GM18867 (cell line): Measurements from ENCODE around the gene ARHGAP26.

Experiments
- ATAC-seq: cut with Tn5 transposase; IDR thresholded peaks from one replicate; pipeline ENCODE4 v1.9.1; 2021; ENCODE audit warnings: mild to moderate bottlenecking, moderate library complexity; ENCODE audit not compliant: unreplicated experiment

The ARHGAP26 gene

DNA sequence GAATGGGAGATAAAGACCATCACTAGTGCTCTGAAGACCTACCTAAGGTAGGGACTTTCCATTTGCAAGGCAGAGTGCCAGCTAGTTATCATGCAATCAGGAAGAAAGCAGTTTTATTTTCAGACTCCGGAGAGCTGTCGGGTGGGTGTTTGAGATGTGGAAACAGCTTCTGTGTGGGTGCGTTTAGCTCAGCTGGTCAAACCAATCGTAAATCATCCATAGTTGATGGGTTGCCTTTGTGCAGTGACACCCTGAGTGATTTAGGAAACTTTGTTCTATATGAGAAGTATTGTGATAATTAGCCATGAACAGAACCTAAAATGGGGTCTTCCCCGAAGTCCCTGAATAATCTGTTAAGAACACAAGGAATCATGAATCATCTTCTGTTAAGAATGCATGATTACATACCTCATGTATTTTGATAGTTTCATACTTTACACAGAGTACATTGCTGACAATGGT, 284.3 kb downstream of the ARHGAP26 start:
- peak; percentile 57 for ATAC-seq

DNA sequence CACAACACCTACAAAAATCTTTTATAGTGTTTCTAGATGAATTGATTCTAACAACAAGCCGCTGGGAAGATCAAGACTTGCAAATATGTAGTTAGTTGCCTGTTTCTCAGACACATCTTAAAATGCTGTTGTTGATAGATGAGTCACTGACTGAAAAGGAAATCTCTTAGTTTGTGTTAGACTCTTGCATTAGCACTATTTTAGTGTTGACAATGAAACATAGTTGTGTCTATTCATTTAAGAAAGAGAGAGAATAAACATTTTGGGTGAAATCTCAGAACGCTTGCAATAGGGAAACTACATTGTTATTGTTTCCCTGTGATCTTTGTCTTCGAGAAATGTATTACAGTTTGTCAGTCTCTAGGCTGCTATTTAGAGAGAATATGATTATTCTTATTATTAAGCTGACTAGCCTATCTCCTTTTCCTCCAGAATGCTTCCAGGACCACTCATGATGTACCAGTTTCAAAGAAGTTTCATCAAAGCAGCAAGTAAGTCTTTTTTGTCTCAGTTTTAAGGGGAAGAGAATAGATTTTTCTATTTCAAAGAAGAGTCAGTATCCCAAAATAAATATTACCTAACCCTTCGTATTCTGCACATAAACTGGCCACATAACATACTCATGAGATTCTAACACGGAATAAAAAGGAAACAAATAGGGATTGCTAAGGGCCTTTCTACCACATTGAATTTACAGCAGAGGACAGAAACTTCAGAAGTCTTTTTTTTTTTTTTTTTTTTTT, 285.6 kb downstream of the ARHGAP26 start:
- ATAC-seq: no peak

DNA sequence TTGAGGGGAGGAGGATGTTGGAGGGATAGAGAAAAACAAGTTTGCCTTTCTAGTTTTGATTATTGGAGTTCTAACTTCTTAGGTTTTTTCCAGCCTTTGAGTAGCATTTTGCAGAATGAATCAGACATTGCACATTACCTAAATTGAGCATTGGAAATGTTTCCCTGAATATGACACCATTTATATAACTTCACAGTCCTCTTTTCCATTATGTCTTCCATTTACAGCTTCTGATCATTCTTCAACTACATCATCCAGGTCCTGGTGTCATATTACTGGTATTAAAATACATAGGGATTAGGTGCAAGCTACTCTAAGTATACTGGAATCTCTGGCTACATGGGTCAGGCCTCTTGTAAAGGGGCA, 286.1 kb downstream of the ARHGAP26 start:
- no peak for ATAC-seq

DNA sequence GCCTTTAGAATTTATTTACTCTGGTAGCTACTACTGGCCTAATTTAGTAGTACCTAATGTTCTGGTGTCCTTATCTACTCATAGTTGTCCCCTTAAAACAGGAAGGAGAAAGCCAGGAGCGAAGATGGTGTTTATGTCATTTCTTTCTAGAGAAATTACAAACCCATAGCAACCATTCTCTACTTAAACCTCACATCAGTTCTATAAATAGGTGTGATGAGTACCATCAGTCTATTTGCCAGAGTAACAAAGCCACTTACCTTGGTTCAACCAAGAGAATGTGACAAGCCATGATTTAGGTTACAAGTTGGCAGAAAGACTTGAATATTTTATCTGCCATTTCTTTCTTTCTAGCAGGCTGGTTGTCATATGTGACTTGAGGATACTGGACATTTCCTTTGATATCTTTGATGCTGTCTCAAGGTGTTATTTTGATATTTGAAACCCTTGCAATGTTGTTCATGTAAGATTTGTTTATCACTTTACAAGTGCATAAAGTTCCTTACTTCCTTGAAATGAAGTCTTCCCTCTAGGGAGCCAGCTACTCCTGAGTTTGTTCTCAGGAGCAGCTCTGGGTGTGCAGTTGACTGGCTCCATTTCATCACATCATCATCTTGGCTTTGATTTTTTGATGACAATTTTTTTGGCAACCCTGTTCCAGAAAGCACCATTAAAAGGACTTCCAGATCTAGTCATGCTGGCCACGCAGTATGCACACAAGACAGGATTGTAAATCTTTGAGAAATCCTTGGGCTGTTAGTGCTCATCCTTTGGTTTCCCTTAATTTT, 286.8 kb downstream of the ARHGAP26 start:
- ATAC-seq: peak; percentile 35

DNA sequence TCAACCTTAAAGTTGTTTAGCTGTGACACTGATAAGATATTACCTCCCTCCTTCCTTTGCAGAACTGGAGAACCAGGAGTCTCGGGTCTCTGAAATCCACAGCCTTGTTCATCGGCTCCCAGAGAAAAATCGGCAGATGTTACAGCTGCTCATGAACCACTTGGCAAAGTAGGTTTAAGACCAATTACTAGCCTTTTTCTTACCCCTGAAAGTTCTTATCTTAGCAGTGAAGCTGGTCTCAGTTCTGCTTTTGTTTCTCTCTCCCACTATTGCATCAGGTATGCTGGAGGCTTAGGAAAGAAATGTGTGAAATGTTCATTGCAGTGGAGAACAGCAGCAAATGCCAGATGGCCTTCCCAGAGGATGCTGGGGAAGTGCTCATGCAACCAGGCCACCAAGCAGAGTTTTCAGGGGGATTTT, 287.4 kb downstream of the ARHGAP26 start:
- ATAC-seq: peak; percentile 54

DNA sequence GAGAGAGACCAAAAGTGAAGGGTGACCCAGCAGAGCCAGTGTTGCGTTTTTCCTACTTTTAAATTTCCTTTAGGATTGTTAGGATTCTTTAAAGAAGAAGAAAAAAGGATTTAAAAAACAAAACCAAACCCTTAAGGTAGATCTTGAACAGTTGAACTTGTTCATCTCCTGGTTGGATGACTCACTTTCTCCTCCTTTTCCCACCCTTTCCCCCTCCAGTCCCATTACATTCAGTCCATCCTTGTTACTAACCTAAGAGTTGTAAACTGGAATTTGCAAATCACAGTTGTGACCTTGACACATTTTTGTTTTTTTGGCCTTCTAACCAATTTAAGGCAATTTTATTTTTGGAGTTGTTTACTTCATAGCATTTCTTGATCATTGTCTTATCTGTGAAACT, 289.2 kb downstream of the ARHGAP26 start:
- no peak for ATAC-seq

DNA sequence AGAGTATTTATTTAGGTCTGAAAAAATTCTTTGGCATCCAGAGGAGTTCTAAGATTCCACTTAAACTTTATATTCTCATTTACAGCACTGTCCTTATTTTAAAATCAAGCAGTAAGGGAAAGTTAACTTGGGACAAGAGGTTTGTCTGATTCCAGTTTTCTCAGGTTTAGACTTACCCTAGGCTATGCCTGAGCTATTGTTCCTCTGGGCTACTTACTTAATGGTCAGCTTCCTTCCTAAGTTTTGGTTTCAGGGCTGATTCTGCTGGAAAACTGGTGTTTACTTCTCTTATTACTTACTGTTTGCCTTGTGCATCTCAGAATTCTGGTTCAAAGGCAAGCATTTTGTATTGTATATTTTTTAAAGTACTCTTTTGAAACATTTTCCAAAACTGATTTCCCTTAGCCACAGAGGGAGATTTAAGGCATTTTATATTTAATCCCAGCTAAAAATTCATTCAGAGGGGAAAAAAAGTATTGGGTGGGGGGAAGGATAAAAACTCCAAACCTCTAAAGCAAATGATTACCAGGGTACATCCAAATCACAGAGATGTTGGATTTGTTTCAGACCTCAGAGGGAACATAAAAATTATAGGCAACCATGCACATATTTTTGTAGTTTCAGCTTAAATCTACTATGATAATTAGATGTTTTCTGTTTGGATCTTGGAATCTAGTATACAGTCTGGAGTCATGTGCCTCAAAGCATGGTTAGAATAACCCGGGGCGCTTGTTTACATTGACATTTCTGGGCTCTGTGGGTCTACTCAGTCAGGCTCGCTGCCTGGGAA, 290.0 kb downstream of the ARHGAP26 start:
- no peak for ATAC-seq

DNA sequence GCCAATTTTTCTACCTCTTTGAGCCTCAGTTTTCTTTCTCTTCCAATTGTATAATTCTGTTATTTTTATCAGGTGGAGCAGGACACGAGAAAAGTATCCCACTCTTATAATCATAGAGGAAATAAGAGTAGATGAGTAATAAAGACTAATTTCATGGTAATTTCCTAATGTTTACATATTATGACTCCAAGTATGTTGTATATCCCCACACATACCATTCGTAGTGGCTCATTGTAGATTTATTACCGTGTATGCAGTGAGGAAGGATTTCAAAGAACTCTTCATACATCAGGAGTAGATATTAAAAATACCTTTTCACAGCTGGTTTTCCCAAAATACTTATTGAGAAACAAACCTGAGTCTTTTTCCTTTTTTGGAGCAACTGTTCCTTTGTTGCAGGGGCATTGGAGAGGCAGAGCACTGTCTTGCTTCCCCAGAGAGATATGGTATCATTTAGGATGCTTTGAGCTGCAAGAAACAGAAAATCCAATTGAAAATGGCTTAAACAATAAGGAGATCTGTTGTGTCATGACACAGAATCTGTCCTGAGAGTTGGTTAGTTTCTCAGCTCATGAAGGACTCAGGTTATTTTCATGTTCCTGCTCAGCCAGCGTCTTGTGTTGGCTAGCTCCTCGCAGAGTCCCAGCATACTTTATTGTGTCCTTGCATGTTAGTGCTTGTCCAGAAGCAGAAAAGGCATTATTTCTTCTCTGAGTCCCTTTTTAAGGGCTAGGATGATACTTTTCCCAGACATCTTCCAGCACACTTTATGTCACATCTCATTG, 291.2 kb downstream of the ARHGAP26 start:
- no peak for ATAC-seq

DNA sequence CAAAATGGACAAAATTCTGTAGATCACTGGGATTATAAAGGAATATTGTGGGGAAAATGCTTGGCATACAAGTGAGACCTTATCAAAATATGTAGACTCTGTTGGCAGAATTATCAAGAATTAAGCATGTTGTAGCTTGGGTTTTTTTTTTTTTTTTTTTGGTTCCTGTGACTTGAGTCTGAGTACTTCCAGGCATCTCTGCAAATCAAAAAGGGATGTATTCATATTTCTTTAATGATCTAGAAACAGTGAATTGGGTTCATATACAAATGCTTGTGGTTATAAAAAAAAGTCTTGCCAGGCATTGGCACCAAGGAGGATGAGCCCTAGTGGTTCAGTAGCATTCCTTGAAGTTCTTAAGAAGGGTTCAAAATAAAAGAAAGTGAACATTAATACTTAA, 292.2 kb downstream of the ARHGAP26 start:
- no peak for ATAC-seq

DNA sequence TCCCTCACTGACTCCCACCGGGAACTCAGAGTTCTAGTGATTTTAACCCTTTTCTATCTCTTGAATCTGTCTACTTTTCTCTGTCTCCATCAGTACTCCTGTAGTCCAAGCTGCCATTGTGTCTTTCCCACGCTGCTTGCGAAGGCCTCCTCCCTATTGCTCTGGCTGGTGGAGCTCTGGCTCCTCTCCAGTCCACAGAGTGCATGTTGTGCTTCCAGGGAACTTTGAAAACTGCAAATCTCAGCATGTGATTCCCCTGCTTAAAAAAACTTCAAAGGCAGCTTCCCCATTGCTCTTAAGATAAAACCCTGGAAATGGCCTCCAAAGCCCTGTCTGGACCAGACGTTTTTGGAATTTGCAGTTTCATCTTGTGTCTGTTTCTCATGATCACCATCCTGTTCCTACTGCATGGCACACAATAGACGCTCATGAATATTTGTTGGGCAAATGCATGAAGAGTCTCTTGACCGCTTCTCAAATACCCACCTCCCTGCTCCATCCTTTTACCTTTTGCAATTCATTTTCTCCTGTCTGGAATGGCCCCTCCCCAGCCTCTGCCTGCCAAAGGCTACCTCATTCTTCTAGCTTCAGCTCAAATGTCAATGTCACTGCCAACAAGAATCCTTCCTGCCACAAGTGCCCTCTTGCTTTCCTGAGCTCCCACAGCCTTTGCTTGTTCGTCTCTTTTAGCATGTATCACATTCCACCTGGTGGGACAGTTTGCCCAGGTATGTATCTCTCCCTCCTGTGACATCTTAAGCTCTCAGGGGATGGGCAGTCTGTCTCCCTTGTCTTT, 293.2 kb downstream of the ARHGAP26 start:
- ATAC-seq: no peak

DNA sequence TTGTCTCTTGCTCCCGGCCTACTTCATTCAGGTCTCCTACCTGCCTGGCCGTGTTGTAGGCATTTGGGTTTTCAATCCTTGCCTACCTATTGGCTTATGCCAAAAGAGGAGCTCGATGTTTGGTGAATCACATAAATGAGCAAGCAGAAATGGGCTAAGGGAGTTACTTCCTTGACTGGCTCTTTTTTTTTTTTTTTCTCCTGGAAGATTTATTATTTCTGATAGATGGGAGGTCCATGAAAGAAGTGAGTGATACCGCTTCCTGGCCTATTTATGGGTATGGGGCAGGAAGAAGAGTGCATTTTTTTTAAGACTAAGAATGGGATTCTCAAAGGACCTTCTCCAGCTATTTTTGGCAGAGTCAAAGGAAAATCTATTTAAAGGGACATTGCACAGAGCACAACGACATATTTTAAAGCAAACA, 294.1 kb downstream of the ARHGAP26 start:
- no peak for ATAC-seq

DNA sequence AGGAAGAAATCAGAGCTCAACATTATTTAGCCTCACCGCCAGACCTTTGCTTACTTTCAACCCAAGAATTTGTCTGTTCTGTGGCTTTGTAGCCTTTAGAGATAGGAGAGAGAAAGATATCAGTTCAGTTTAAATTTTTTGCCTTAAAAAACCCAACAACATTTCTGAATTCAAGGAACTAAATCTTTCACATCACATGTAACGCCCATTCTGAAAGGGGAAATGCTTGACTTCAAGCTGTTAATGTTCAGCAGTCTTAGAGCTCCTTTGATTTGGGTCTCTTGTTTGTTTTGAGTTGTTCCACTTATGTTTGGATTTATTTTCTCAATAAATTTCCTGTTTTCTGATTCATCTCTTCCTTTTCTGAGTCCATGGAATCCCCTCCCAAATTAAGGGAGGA, 294.5 kb downstream of the ARHGAP26 start:
- ATAC-seq: no peak

DNA sequence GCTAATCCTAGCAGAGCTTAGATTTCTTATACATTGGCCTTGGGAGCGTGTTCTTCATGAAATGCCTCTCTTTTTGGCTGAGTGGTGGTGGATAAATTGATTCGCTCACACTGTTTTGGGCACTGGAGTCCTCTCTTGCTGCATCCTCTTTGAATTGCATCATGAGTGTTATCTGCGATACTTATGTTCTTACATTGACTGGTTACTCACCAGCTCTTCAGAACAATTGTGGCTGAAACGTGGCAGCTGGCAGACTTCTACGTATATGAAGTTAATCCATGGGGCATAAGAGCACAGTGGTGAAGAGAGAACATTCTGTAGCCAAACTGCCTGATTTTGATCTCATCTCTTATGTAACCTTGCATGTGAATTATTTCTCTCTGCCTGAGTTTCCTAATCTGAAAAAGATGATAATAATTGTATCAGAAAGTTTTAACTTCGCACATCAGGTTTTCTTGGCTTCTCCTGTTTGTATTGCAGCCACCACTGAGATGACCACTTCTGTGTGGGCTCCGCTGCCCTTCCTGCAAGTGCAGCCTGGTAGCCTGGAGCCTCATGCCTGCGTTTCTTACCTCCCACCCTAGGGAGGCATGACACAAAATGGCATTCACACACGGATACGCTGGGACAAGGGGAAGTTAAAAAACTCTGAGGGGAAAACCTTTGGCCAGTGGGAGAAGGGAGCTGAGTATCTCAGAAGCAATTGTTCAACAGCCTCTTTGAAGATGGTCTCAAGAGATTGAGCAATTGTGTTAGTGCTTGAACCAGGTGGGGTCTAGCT, 295.2 kb downstream of the ARHGAP26 start:
- ATAC-seq: no peak

DNA sequence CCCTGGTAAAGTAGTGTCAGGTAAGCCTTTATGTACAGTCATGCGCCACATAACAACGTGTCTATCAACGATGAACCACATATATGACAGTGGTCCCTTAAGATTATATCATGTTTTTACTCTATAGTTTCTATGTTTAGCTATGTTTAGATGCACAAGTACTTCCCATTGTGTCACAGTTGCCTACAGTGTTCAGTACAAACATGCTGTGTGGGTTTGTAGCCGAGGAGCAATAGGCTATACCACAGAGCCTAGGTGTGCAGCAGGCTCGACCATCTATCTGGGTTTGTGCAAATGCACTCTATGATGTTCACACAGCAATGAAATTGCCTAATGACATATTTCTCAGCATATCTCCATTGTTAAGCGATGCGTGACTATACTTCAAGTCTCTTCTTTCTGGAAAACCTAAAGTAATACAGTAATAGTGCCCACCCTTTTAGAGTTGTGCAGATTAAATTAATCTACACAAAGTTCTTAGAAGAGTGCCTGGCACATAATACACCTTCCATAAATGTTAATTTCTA, 295.9 kb downstream of the ARHGAP26 start:
- ATAC-seq: peak; percentile 8

DNA sequence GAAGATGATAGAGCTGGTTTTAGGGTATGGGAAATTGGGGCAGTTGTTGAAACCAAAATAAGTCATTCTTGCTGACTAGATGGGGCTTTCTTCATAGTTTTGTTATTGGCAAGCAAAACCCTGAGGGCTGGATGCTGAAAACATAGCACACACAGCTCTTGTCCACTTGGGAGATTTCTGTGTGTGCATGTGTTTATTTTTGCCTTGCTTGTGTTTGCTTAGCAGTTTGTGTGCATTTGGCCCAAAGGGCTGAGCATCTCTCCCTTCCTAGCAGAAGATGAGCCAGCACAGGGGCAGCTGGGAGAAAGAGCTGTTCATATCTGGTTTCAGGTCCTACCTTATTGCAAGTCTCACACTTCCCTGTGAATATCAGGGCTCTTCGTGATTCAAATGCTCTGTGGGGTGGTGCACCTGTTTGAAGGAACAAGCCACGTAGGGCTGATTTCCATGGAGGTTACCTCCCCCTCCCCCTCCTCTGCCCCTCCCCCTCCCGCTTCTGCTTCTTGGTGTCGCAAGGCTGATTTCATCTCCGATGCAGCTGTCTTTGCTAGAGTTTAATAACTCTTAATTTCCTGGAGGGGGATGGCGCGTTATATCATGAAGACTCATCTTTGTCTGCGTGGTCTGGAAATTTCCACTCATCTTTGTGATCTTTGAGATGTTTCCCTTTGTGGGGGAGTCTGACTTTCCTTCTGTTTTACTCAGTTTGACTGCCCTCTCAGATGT, 296.5 kb downstream of the ARHGAP26 start:
- peak; percentile 63 for ATAC-seq

DNA sequence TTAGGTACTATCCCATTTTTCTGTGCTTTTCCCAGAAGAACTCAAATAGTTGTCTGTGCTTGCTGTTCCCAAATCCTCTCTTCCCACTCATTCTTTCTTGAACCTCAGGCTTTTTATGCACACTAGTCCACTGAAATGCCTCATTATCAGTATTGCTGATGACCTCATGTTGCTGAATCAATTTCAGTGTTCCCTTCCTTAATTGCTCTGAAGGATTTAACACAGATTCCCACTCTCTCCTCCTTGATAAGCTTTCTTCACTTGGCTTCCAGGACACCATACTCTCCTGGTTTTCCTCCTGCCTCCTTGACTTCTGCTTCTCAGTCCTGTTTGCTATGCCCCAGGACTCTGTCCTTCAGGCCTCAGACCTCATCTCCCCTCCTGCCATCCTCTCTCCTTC, 298.5 kb downstream of the ARHGAP26 start:
- ATAC-seq: no peak

DNA sequence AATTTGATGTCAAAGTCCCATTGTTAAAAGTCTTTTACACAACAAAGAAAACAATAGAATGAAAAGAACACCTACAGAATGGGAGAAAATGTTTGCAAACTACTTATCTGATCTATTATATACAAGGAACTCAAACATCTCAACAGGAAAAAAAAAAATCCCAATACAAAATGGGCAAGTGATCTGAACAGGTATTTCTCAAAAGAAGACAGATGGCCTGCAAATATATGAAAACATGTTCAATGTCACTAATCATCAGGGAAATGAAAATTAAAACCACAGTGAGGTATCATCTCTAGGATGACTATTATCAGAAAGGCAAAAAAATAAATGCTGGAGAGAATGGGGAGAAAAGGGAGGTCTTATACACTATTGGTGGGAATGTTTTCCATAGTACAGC, 301.8 kb downstream of the ARHGAP26 start:
- no peak for ATAC-seq

DNA sequence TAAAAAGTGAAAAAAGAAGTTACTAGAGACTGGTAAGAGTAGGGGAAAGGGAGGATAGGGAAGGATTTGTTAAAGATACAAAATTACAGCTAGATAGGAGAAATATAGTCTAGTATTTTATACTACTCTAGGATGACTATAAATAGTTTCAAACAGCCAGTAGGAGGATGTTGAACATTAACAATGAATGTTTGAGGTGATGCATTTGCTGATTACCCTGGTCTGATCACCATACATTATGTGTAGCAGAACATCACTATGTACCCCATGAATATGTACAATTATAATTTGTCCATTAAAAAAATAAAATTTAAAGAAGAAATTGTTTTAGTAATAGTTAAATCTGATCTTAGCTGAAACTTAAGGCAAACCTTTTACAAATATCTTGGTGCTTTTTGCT, 302.6 kb downstream of the ARHGAP26 start:
- ATAC-seq: no peak
